Prostate gland (tissue), 2 donors: ENCODE measurements around the gene KXD1. TPM values are rescaled to one million over a fixed set of nuclear protein-coding genes. Genes with fewer than 3 reads are reported as not detected.
A peak's percentile ranks its signal among the peaks of the same experiment; 100 is the strongest.

Experiments used
- DNase-seq: peaks from one replicate; pipeline ENCODE4 v3.0.0-alpha.2; 2019; ENCODE audit warnings: low spot score
- H3K27ac ChIP-seq, 2 donors: fragments of 200-600 bp; sonication (generic); 2 replicates each; pipeline ENCODE4 v1.5.1; 2017 to 2019
- H3K27me3 ChIP-seq: fragments of 200-600 bp; sonication (generic); replicated peaks from 2 replicates; pipeline ENCODE4 v1.5.1; 2019; ENCODE audit not compliant: insufficient read depth
- H3K36me3 ChIP-seq, 2 donors: fragments of 200-600 bp; sonication (generic); 1 replicate in 1 of 2; 2 replicates in 1 of 2; pipeline versions ENCODE4 v1.5.1 to v1.8.1; 2017 to 2019
- H3K4me1 ChIP-seq: fragments of 200-600 bp; sonication (generic); replicated peaks from 2 replicates; pipeline ENCODE4 v1.5.1; 2019
- H3K4me3 ChIP-seq, 2 donors: fragments of 200-600 bp; sonication (generic); 2 replicates each; pipeline ENCODE4 v1.5.1; 2017 to 2019
- H3K9me3 ChIP-seq: fragments of 200-600 bp; sonication (generic); 2 replicates; pipeline ENCODE4 v1.5.1; 2017
- CTCF ChIP-seq, 4 experiments: fragments of 200-600 bp in 2 of 4; fragments of 450-650 bp in 2 of 4; sonication (generic) in 2 of 4; IDR thresholded peaks; 1 replicate in 3 of 4; 2 replicates in 1 of 4; pipeline ENCODE4 v1.5.1; 2016 to 2019; ENCODE audit warnings: antibody characterized with exemption in 4 of 4, mild to moderate bottlenecking in 2 of 4, moderate library complexity in 2 of 4
- POLR2A ChIP-seq: fragments of 450-650 bp; IDR thresholded peaks from one replicate; pipeline ENCODE4 v1.6.1; 2016; ENCODE audit warnings: antibody characterized with exemption, mild to moderate bottlenecking
- POLR2AphosphoS5 ChIP-seq: sonication (generic); formaldehyde crosslinking; IDR thresholded peaks from one replicate; pipeline ENCODE4 v1.6.1; 2017; ENCODE audit warnings: antibody characterized with exemption
- WGBS: methylation state at CpG from one replicate; pipeline ENCODE4 v1.1.5; 2018; 5-methylcytosine and 5-hydroxymethylcytosine counted together
- intact Hi-C: fragments of 100-400 bp; cut with DNase I; formaldehyde crosslinking; loops from one replicate; pipeline ENCODE4 v1.14.2; 2022
- total RNA-seq, 2 donors: library from RNA; depleted of rRNA; stranded (reverse); fragments of >200 nt; gene quantifications; one replicate each; pipeline ENCODE4 v1.1.0, GENCODE V29; 2016

KXD1 gene
- total RNA-seq, 2 donors from 2014 or later: 115 to 130 TPM

- no peaks in the 10 kb centered on the region for H3K36me3 ChIP-seq
- intact Hi-C loops: no loop called here
- no peak overlapping the region for H3K27ac ChIP-seq
- TF ChIP-seq POLR2A: no peak
- TF ChIP-seq POLR2AphosphoS5: no peak
- no peak for TF ChIP-seq CTCF (IDR thresholded peaks at IDR 0.05)
- no peaks in the 10 kb centered on the region for H3K9me3 ChIP-seq
- peaks cover 37% of the 10 kb centered on the region for H3K27me3 ChIP-seq
- 9% methylated on average over 42 of the region's 65 CpGs for WGBS
- no peak for DNase-seq
- H3K4me3 ChIP-seq: no peak overlapping the region
- peaks cover 10% of the 10 kb centered on the region for H3K4me1 ChIP-seq
Observed at GRCh38 chr19:18605546-18606280, 48.0 kb downstream of the KXD1 start.

- Histone ChIP-seq H3K36me3 (no peaks in the 10 kb centered on the region), H3K4me1 (peaks cover 11% of the 10 kb centered on the region), H3K27ac (no peak within 1 kb of the TSS), H3K27me3 (peaks cover 44% of the 10 kb centered on the region), H3K9me3 (no peaks in the 10 kb centered on the region), H3K4me3 (peak within 1 kb of the TSS in 1 of 2 donors; percentile 16)
- no peak for DNase-seq
- intact Hi-C loops: no loop called here
- WGBS: 2% methylated on average over 4 of the region's 116 CpGs
- TF ChIP-seq POLR2AphosphoS5 (no peak), POLR2A (no peak), CTCF (IDR thresholded peaks at IDR 0.05) (no peak)
Observed at GRCh38 chr19:18606281-18607225, 48.9 kb downstream of the KXD1 start, which contains the start of gene CRLF1. CRLF1 (minus strand) TSS chr19:18606799; CDS start chr19:18606656, 143 bp downstream.

GRCh38 chr19:18607226-18608101 is 49.8 kb downstream of the KXD1 start:
- 2% methylated on average over 37 of the region's 68 CpGs for WGBS
- Histone ChIP-seq H3K4me1 (peaks cover 16% of the 10 kb centered on the region), H3K27ac (no peak overlapping the region), H3K36me3 (no peaks in the 10 kb centered on the region), H3K27me3 (peaks cover 49% of the 10 kb centered on the region), H3K4me3 (peak overlapping the region in 1 of 2 donors; percentile 16), H3K9me3 (no peaks in the 10 kb centered on the region)
- intact Hi-C loops: no loop called here
- no peak for DNase-seq
- TF ChIP-seq CTCF (IDR thresholded peaks at IDR 0.05) (peak in 1 of 4 experiments; percentile 5), POLR2A (no peak)

- peaks cover 54% of the 10 kb centered on the region for H3K27me3 ChIP-seq
- no peaks in the 10 kb centered on the region for H3K36me3 ChIP-seq
- intact Hi-C loops: no loop called here
- no peak for DNase-seq
- WGBS: 56% methylated on average over 5 of the region's 5 CpGs
- H3K27ac ChIP-seq: no peak overlapping the region
- H3K9me3 ChIP-seq: no peaks in the 10 kb centered on the region
- no peak overlapping the region for H3K4me3 ChIP-seq
- TF ChIP-seq POLR2A (no peak), CTCF (IDR thresholded peaks at IDR 0.05) (no peak), POLR2AphosphoS5 (no peak)
- H3K4me1 ChIP-seq: peaks cover 18% of the 10 kb centered on the region
Observed at GRCh38 chr19:18608102-18608804, 50.6 kb downstream of the KXD1 start.
